Tibial nerve (tissue), 4 donors: ENCODE data around the gene NEMP1. TPM values are rescaled to one million over a fixed set of nuclear protein-coding genes. Genes with fewer than 3 reads are reported as not detected.

ENCODE experiments used
- DNase-seq, 2 donors: peaks; one replicate each; pipeline ENCODE4 v3.0.0-alpha.2; 2019; ENCODE audit warnings: low spot score in 2 of 2
- H3K27ac ChIP-seq, 4 donors: fragments of 200-600 bp; sonication (generic) in 3 of 4; one replicate each; pipeline ENCODE4 v1.5.1; 2017 to 2019; ENCODE audit warnings: mild to moderate bottlenecking in 1 of 4
- H3K27me3 ChIP-seq, 2 donors: fragments of 200-600 bp; sonication (generic) in 1 of 2; one replicate each; pipeline versions ENCODE4 v1.5.1 to v1.6.0; 2017 to 2019
- H3K36me3 ChIP-seq, 3 donors: fragments of 200-600 bp; sonication (generic); one replicate each; pipeline ENCODE4 v1.5.1; 2018 to 2019
- H3K4me1 ChIP-seq, 4 donors: fragments of 200-600 bp; sonication (generic) in 3 of 4; one replicate each; pipeline ENCODE4 v1.5.1; 2017 to 2019
- H3K4me3 ChIP-seq, 4 donors: fragments of 200-600 bp; sonication (generic) in 3 of 4; one replicate each; pipeline ENCODE4 v1.5.1; 2017 to 2019; ENCODE audit warnings: mild to moderate bottlenecking in 1 of 4, moderate library complexity in 1 of 4
- H3K9me3 ChIP-seq, 4 donors: fragments of 200-600 bp; sonication (generic) in 3 of 4; one replicate each; pipeline ENCODE4 v1.5.1; 2017 to 2019
- EP300 ChIP-seq, 2 donors: sonication (generic); formaldehyde crosslinking; IDR thresholded peaks; one replicate each; pipeline ENCODE4 v1.6.1; 2017; ENCODE audit warnings: antibody characterized with exemption in 2 of 2, mild to moderate bottlenecking in 1 of 2
- POLR2A ChIP-seq, 2 donors: fragments of 450-650 bp; IDR thresholded peaks; one replicate each; pipeline ENCODE4 v1.6.1; 2017; ENCODE audit warnings: antibody characterized with exemption in 2 of 2, mild to moderate bottlenecking in 2 of 2, moderate library complexity in 2 of 2
- WGBS, 2 donors: methylation state at CpG; one replicate each; pipeline ENCODE4 v1.1.5; 2018; 5-methylcytosine and 5-hydroxymethylcytosine counted together
- total RNA-seq, 4 donors: library from RNA; depleted of rRNA; stranded (reverse); fragments of >200 nt; gene quantifications; one replicate each; pipeline ENCODE4 v1.1.0, GENCODE V29; 2016
- TF ChIP-seq, protein P1 (sequence below), 5 experiments: fragments of 200-600 bp in 3 of 5; fragments of 450-650 bp in 2 of 5; sonication (generic) in 3 of 5; IDR thresholded peaks; one replicate each; pipeline ENCODE4 v1.5.1; 2016 to 2019; ENCODE audit warnings: antibody characterized with exemption in 5 of 5, mild to moderate bottlenecking in 3 of 5, moderate library complexity in 2 of 5

NEMP1 gene
- total RNA-seq, 4 donors from 2014 or later = 4.8 to 10.2 (median 6.6) TPM

- Histone ChIP-seq H3K4me3 (no peak overlapping the region), H3K4me1 (peaks cover 0 to 45% (median 30%) of the 10 kb centered on the region in 4 donors), H3K36me3 (peaks cover 7 to 79% (median 26%) of the 10 kb centered on the region in 3 donors), H3K27me3 (no peaks in the 10 kb centered on the region), H3K27ac (peak overlapping the region in 1 of 4 donors; percentile 7), H3K9me3 (no peaks in the 10 kb centered on the region)
- no peak for DNase-seq
- TF ChIP-seq EP300 (IDR thresholded peaks at IDR 0.05) (no peak), POLR2A (IDR thresholded peaks at IDR 0.05) (no peak)
- TF ChIP-seq, protein P1, sequence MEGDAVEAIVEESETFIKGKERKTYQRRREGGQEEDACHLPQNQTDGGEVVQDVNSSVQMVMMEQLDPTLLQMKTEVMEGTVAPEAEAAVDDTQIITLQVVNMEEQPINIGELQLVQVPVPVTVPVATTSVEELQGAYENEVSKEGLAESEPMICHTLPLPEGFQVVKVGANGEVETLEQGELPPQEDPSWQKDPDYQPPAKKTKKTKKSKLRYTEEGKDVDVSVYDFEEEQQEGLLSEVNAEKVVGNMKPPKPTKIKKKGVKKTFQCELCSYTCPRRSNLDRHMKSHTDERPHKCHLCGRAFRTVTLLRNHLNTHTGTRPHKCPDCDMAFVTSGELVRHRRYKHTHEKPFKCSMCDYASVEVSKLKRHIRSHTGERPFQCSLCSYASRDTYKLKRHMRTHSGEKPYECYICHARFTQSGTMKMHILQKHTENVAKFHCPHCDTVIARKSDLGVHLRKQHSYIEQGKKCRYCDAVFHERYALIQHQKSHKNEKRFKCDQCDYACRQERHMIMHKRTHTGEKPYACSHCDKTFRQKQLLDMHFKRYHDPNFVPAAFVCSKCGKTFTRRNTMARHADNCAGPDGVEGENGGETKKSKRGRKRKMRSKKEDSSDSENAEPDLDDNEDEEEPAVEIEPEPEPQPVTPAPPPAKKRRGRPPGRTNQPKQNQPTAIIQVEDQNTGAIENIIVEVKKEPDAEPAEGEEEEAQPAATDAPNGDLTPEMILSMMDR (IDR thresholded peaks at IDR 0.05) = no peak
- WGBS, 2 donors = 93 to 96% methylated on average over 6 to 14 of the region's 14 CpGs
These were observed 26.6 kb upstream of the NEMP1 start for GRCh38 chr12:57105011-57105753.

- no peaks in the 10 kb centered on the region for H3K9me3 ChIP-seq
- H3K27ac ChIP-seq = no peak overlapping the region
- no peak overlapping the region for H3K4me3 ChIP-seq
- no peaks in the 10 kb centered on the region for H3K27me3 ChIP-seq
- H3K4me1 ChIP-seq = peaks cover 0 to 38% (median 23%) of the 10 kb centered on the region in 4 donors
- DNase-seq = no peak
- no peak for TF ChIP-seq EP300 (IDR thresholded peaks at IDR 0.05)
- no peak for TF ChIP-seq POLR2A (IDR thresholded peaks at IDR 0.05)
- TF ChIP-seq, protein P1 (IDR thresholded peaks at IDR 0.05) = no peak
- WGBS, 2 donors = 90 to 94% methylated on average over 12 of the region's 12 CpGs
- H3K36me3 ChIP-seq = peaks cover 7 to 87% (median 31%) of the 10 kb centered on the region in 3 donors
These were observed 25.8 kb upstream of the NEMP1 start for GRCh38 chr12:57104292-57104910.

GRCh38 chr12:57103856-57104255, 25.3 kb upstream of the NEMP1 start:
- peaks cover 7 to 92% (median 34%) of the 10 kb centered on the region in 3 donors for H3K36me3 ChIP-seq
- TF ChIP-seq POLR2A (IDR thresholded peaks at IDR 0.05) (no peak), EP300 (IDR thresholded peaks at IDR 0.05) (no peak)
- TF ChIP-seq, protein P1 (IDR thresholded peaks at IDR 0.05) = no peak

DNA sequence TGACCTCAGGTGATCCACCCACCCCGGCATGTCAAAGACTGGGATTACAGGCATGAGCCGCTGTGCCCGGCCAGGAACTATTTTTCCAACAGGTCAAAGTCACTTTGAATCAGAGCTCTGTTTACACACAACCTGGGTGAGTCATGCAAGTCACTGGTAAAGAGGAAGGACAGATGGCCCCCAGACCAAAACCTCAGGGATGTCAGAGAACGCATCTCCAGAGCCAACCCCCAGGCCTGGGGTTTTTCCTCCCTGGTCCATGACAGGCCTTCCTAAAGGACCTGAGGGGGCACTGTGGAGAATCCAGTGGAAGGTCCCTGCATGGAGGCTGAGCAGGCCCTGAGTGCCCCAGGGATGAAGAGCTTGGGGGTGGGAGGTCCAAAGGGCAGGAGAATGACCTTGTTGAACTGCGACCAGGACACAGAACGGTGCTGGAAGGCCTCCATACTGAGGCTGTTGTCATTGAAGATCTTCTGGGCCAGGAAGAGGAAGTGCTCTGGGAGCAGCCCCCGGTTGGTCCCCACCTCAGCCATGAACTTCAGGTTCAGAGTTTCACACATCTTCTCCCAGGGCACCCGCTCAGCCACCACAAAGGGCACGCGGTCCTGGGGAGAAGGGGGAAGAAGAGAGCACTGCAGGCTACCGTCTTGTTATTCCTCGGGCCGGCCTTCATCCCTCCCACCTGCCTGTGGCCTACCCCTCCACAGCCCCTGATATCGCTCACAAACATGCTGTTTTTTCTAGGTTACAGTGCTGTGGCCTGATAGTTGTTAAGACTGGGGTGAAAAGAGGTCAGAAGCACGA, 23.5 kb upstream of the NEMP1 start:
- H3K4me1 ChIP-seq = peaks cover 0 to 15% (median 2%) of the 10 kb centered on the region in 4 donors
- no peak overlapping the region for H3K4me3 ChIP-seq
- 59 to 65% methylated on average over 15 of the region's 15 CpGs for WGBS, 2 donors
- H3K27me3 ChIP-seq = no peaks in the 10 kb centered on the region
- peak overlapping the region in 3 of 4 donors; percentile 6 to 57 (median 34) for H3K27ac ChIP-seq
- H3K36me3 ChIP-seq = peaks cover 7 to 96% (median 34%) of the 10 kb centered on the region in 3 donors
- no peak for DNase-seq
- no peak for TF ChIP-seq POLR2A (IDR thresholded peaks at IDR 0.05)
- TF ChIP-seq EP300 (IDR thresholded peaks at IDR 0.05) = no peak
- TF ChIP-seq, protein P1 (IDR thresholded peaks at IDR 0.05) = no peak
- H3K9me3 ChIP-seq = no peaks in the 10 kb centered on the region

More at GRCh38 chr12:57103856-57104255, 25.3 kb upstream of the NEMP1 start:
- no peak for DNase-seq
- 88 to 93% methylated on average over 7 of the region's 7 CpGs for WGBS, 2 donors
- Histone ChIP-seq H3K27me3 (no peaks in the 10 kb centered on the region), H3K4me3 (no peak overlapping the region), H3K27ac (no peak overlapping the region), H3K9me3 (no peaks in the 10 kb centered on the region), H3K4me1 (peaks cover 0 to 32% (median 17%) of the 10 kb centered on the region in 4 donors)
